Tibial nerve (tissue), 3 donors: ENCODE results near the gene FCAR.

ENCODE experiments used
- CTCF ChIP-seq, 5 experiments: fragments of 200-600 bp in 3 of 5; fragments of 450-650 bp in 2 of 5; sonication (generic) in 3 of 5; IDR thresholded peaks; one replicate each; pipeline ENCODE4 v1.5.1; 2016 to 2019; ENCODE audit warnings: antibody characterized with exemption in 5 of 5, mild to moderate bottlenecking in 3 of 5, moderate library complexity in 2 of 5
- POLR2A ChIP-seq, 2 donors: fragments of 450-650 bp; IDR thresholded peaks; one replicate each; pipeline ENCODE4 v1.6.1; 2017; ENCODE audit warnings: antibody characterized with exemption in 2 of 2, mild to moderate bottlenecking in 2 of 2, moderate library complexity in 2 of 2

DNA sequence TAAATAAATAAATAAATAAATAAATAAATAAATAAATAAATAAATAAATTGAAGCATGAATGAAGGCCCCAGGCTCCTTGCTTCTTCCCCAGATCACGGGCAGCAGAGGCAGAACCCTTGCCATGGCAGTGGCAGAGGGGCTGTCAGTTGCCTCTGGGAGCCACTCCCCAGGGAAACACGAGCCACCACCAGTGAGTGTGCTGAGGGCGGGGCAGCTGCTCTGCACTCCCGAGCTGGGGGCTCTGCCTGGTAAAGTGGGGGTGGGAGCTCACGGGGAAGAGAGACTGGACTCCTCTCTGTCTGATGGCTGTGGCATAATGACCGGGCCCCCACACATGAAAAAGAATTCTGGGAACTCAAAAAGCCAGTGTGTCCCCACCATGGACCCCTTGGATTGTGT lies 7.8 kb downstream of the FCAR start:
- no peak for TF ChIP-seq CTCF (IDR thresholded peaks at IDR 0.05)
- TF ChIP-seq POLR2A (IDR thresholded peaks at IDR 0.05), result no peak
